Heart right ventricle (tissue), 16 donors: ENCODE data around the gene NCKAP5. TPM values are rescaled to one million over a fixed set of nuclear protein-coding genes. Genes with fewer than 3 reads are reported as not detected.

Experiments used
- ATAC-seq, 8 donors: fragments of 200-7000 bp; cut with Tn5 transposase; one replicate each; pipeline ENCODE4 v1.9.1; 2020; ENCODE audit warnings: mild to moderate bottlenecking in 8 of 8, moderate library complexity in 8 of 8, moderate number of reproducible peaks in 1 of 8
- DNase-seq, 2 donors: peaks; one replicate each; pipeline ENCODE4 v3.0.0-alpha.2; 2020
- H3K27ac ChIP-seq, 10 donors: fragments of 200-600 bp; sonication (generic) in 2 of 10; one replicate each; pipeline versions ENCODE4 v1.5.0 to v1.8.0; 2020 to 2022; ENCODE audit warnings: mild to moderate bottlenecking in 3 of 10
- H3K27me3 ChIP-seq, 7 donors: fragments of 200-600 bp; one replicate each; pipeline ENCODE4 v1.8.0; 2021 to 2022; ENCODE audit warnings: mild to moderate bottlenecking in 2 of 7
- H3K36me3 ChIP-seq, 9 donors: fragments of 200-600 bp; sonication (generic) in 1 of 9; one replicate each; pipeline versions ENCODE4 v1.5.0 to v1.8.0; 2020 to 2022; ENCODE audit warnings: mild to moderate bottlenecking in 2 of 9
- H3K4me1 ChIP-seq, 9 donors: fragments of 200-600 bp; sonication (generic) in 1 of 9; one replicate each; pipeline versions ENCODE4 v1.5.0 to v1.8.0; 2020 to 2022; ENCODE audit warnings: mild to moderate bottlenecking in 4 of 9
- H3K4me3 ChIP-seq, 10 donors: fragments of 200-600 bp; sonication (generic) in 2 of 10; one replicate each; pipeline versions ENCODE4 v1.5.0 to v1.8.0; 2020 to 2022; ENCODE audit warnings: mild to moderate bottlenecking in 7 of 10, moderate library complexity in 2 of 10
- H3K9me3 ChIP-seq, 11 donors: fragments of 200-600 bp in 10 of 11; sonication (generic) in 2 of 11; one replicate each; pipeline versions ENCODE4 v1.5.0 to v1.8.0; 2013 to 2022; ENCODE audit warnings: mild to moderate bottlenecking in 2 of 11, control low read depth in 1 of 11, moderate library complexity in 1 of 11
- WGBS, 2 donors: extraction: QIAGEN DNeasy Blood & Tissue Kit; methylation state at CpG; one replicate each; pipeline ENCODE4 v1.1.7; 2013; ENCODE audit warnings: inconsistent platforms in 1 of 2; 5-methylcytosine and 5-hydroxymethylcytosine counted together
- intact Hi-C, 10 donors: fragments of 100-400 bp; cut with DNase I; formaldehyde crosslinking; loops; one replicate each; pipeline versions ENCODE4 v1.11.1 to v1.14.2; 2022
- polyA plus RNA-seq, 2 donors: library from polyadenylated mRNA; stranded (reverse); fragments of 200-250 nt; gene quantifications; one replicate each; pipeline ENCODE4 v1.2.3, GENCODE V29; 2013
- total RNA-seq, 10 donors: library from RNA; stranded (reverse); fragmentation: NEBNext Ultra II Directional in 3 of 10; extraction: Animal tissue kit (Norgen Biotek cat#: 25700) in 3 of 10; gene quantifications; one replicate each; pipeline versions ENCODE4 v1.2.1 to v1.2.4, GENCODE V29; 2021 to 2023
- TF ChIP-seq, protein P1 (sequence below), 9 donors: fragments of 200-600 bp; sonication (generic) in 2 of 9; IDR thresholded peaks; one replicate each; pipeline versions ENCODE4 v1.5.0 to v1.8.0; 2021 to 2022; ENCODE audit warnings: antibody characterized with exemption in 9 of 9, mild to moderate bottlenecking in 5 of 9, moderate library complexity in 1 of 9
- donor health status: Arrhythmogenic right ventricular cardiomyopathy.
- donor health status: ischemic (EF 13 %, LVEDD 7.1; RV severe dilation, severe dysfunction).
- donor health status: healthy with polysubstance abuse.
- donor health status: DM: no; HTN: yes; CAD: no.
- donor health status: DM: no; HTN: no; CAD: no.
- donor health status: ischemic (EF 25% LVEDD 6.9; RV normal size, moderate dysfunction).
- donor health status: ischemic (EF 25% LVEDD 5.7; RV mildly dilated, moderate dysfunction).
- donor health status: healthy.
- donor health status: DM: yes; HTN: yes; CAD: no.
- donor health status: Ischemic cardiomyopathy.
- donor health status: ischemic (EF 35%, LVEDD 5.7; RV mildly dilated, moderate dysfunction).
- donor health status: nonischemic (EF 11% LVEDD 7.7; RV severe dilation, severe dysfunction).
- donor health status: DM: yes; HTN: yes; CAD: no.
- donor health status: PGD.
- donor health status: ischemic (EF 29% LVEDD 5.4; RV normal size, mild dysfunction).
- donor health status: nonischemic (EF 23%, LVEDD 6.1; RV moderate dilation, normal function).

NCKAP5 gene
- total and polyA plus RNA-seq, 12 donors = 0.57 to 11.7 (median 6.2) TPM

DNA sequence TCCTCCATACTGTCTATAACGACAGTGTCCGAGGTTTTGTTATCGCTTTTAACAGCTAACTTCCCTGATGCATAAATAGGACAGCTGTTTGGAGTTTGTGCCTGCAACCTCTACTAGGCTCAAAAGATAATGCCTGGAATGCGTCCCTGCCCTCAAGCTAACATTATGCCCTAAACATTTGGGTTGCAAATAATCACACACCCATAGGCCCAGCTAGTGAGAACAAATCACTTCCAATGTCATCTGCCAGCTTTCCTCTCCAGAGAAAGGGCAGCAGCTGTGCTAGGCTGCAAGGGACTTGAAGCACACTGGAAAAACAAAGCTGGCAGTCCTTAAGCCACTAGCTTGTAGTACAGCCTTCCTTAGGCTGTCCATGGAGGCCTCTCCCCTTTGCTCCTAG is 696.4 kb downstream of the NCKAP5 start:
- TF ChIP-seq, protein P1, sequence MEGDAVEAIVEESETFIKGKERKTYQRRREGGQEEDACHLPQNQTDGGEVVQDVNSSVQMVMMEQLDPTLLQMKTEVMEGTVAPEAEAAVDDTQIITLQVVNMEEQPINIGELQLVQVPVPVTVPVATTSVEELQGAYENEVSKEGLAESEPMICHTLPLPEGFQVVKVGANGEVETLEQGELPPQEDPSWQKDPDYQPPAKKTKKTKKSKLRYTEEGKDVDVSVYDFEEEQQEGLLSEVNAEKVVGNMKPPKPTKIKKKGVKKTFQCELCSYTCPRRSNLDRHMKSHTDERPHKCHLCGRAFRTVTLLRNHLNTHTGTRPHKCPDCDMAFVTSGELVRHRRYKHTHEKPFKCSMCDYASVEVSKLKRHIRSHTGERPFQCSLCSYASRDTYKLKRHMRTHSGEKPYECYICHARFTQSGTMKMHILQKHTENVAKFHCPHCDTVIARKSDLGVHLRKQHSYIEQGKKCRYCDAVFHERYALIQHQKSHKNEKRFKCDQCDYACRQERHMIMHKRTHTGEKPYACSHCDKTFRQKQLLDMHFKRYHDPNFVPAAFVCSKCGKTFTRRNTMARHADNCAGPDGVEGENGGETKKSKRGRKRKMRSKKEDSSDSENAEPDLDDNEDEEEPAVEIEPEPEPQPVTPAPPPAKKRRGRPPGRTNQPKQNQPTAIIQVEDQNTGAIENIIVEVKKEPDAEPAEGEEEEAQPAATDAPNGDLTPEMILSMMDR (IDR thresholded peaks at IDR 0.05) = no peak
- no peaks in the 10 kb centered on the region for H3K36me3 ChIP-seq
- no peaks in the 10 kb centered on the region for H3K9me3 ChIP-seq
- intact Hi-C loops = no loop called here
- WGBS, 2 donors = 32 to 36% methylated on average over 4 of the region's 4 CpGs
- DNase-seq (no peak), ATAC-seq (peak in 2 of 8 donors; percentile 30 to 39)
- H3K4me1 ChIP-seq = peaks cover 0 to 11% (median 4%) of the 10 kb centered on the region in 9 donors
- no peak overlapping the region for H3K27ac ChIP-seq
- no peak overlapping the region for H3K4me3 ChIP-seq
- no peaks in the 10 kb centered on the region for H3K27me3 ChIP-seq

DNA sequence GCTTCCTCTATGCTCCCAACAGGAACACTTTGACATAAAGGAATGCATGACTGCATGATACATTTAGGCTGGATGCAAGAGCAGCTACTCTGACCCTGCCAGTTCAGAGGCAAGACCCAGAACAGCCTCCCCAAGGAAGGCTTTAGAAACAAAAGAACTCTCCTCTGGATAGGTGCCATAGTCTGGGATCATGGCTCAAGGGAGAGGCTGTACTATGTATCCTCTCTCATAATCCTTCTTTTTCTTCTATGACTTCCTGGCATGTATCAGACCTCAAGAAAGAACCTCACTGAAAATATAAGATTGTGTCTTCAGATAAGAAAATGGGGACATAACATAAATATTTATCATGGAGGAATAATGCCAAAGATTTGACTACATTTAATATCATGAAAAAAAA is 704.3 kb downstream of the NCKAP5 start:
- Histone ChIP-seq H3K4me3 (no peak overlapping the region), H3K9me3 (no peaks in the 10 kb centered on the region), H3K27ac (no peak overlapping the region), H3K4me1 (no peaks in the 10 kb centered on the region), H3K36me3 (no peaks in the 10 kb centered on the region), H3K27me3 (no peaks in the 10 kb centered on the region)
- intact Hi-C loops = no loop called here
- no peak for DNase-seq
- TF ChIP-seq, protein P1 (IDR thresholded peaks at IDR 0.05) = no peak
- no peak for ATAC-seq

DNA sequence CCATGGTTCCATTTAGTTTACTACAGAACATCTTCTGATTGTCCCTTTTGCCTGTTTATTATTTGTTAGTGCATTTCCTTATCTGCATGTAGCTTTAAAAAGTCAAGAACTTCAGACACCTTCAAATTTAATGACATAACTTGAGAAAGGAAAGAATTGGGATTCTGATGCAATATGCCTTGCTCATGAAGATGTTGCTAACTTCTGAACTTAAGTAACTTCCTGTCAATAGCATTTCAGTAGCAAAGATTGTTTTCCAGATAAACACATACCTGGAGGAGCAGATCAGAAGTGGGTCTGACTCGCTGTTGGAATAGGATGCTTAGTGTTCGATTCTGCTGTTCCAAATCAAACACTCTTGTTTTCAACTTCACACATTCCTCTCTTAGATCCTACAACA is 708.0 kb downstream of the NCKAP5 start:
- Histone ChIP-seq H3K36me3 (no peaks in the 10 kb centered on the region), H3K27ac (no peak overlapping the region), H3K27me3 (no peaks in the 10 kb centered on the region), H3K4me1 (no peaks in the 10 kb centered on the region), H3K9me3 (no peaks in the 10 kb centered on the region), H3K4me3 (no peak overlapping the region)
- intact Hi-C loops = no loop called here
- DNase-seq = no peak
- no peak for ATAC-seq
- TF ChIP-seq, protein P1 (IDR thresholded peaks at IDR 0.05) = no peak
- WGBS, 2 donors = 89 to 96% methylated on average over 2 of the region's 2 CpGs

DNA sequence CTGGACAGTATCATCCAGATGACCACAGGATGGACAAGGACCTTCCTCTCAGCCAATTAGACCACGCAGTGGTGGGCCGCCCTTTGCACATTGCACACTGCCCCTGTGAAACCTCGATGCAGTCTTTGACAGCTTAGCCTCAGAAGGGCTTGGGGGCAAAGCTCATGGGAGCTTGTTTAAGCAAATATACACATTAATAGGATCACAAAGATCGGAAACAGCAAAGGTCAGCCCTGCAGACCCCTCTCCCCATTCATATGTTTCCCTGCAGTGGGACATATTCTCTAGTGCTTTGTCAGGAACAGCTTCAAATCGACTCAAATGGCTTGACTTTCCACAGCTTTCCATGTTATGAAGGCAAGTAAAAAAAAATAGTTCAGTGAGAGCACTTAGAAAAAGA is 708.7 kb downstream of the NCKAP5 start:
- Histone ChIP-seq H3K4me3 (no peak overlapping the region), H3K36me3 (no peaks in the 10 kb centered on the region), H3K4me1 (no peaks in the 10 kb centered on the region), H3K27me3 (no peaks in the 10 kb centered on the region), H3K27ac (no peak overlapping the region), H3K9me3 (no peaks in the 10 kb centered on the region)
- DNase-seq = no peak
- TF ChIP-seq, protein P1 (IDR thresholded peaks at IDR 0.05) = no peak
- ATAC-seq = no peak
- intact Hi-C loops = no loop called here
- 67 to 78% methylated on average over 5 of the region's 5 CpGs for WGBS, 2 donors

DNA sequence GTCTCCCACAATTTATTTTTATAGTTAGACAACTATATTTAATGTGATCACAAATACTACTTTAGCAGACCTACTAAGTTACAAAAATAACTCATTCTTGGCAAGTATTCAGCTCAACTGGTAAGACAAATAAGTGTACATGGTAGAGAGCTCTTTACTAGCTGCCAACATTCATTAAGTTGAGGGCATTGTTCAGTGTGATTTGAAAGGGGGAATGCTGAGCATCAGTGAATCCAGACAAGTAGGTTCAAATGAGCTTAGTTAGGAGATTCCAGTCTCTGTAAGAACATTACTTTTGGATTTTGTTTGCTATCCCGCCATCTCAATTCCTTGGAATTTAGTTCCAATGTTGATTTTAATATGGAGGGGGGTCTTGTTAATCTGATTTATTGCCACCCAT is 710.9 kb downstream of the NCKAP5 start:
- H3K27ac ChIP-seq = no peak overlapping the region
- DNase-seq (no peak), ATAC-seq (no peak)
- intact Hi-C loops = no loop called here
- H3K9me3 ChIP-seq = no peaks in the 10 kb centered on the region
- no peaks in the 10 kb centered on the region for H3K36me3 ChIP-seq
- no peaks in the 10 kb centered on the region for H3K4me1 ChIP-seq
- H3K27me3 ChIP-seq = no peaks in the 10 kb centered on the region
- TF ChIP-seq, protein P1 (IDR thresholded peaks at IDR 0.05) = no peak
- WGBS, 2 donors = 63 to 94% methylated on average over 1 of the region's 1 CpG
- no peak overlapping the region for H3K4me3 ChIP-seq
